Gastroesophageal sphincter (tissue), 4 donors: ENCODE results near the gene PRKN. TPM values are rescaled to one million over a fixed set of nuclear protein-coding genes. Genes with fewer than 3 reads are reported as not detected.

Experiments used
- ATAC-seq: fragments of 150-250 bp; one replicate; pipeline ENCODE4 v1.9.1; 2016; ENCODE audit warnings: mild to moderate bottlenecking, moderate library complexity
- H3K27ac ChIP-seq, 4 donors: fragments of 200-600 bp; sonication (generic) in 3 of 4; 1 replicate in 3 of 4; 2 replicates in 1 of 4; pipeline ENCODE4 v1.5.1; 2016 to 2019
- H3K27me3 ChIP-seq: fragments of 200-600 bp; sonication (generic); one replicate; pipeline ENCODE4 v1.5.1; 2019
- H3K36me3 ChIP-seq, 2 donors: fragments of 200-600 bp; sonication (generic); one replicate each; pipeline ENCODE4 v1.5.1; 2019; ENCODE audit warnings: control low read depth in 1 of 2
- H3K4me1 ChIP-seq, 3 donors: fragments of 200-600 bp; sonication (generic); 1 replicate in 2 of 3; 2 replicates in 1 of 3; pipeline ENCODE4 v1.5.1; 2016 to 2019; ENCODE audit warnings: control low read depth in 2 of 3
- H3K4me3 ChIP-seq, 2 donors: fragments of 200-600 bp; sonication (generic); one replicate each; pipeline ENCODE4 v1.5.1; 2019; ENCODE audit warnings: mild to moderate bottlenecking in 1 of 2, moderate library complexity in 1 of 2
- H3K9me3 ChIP-seq, 3 donors: fragments of 200-600 bp; sonication (generic); one replicate each; pipeline ENCODE4 v1.5.1; 2017 to 2019; ENCODE audit warnings: control low read depth in 2 of 3
- CTCF ChIP-seq, 4 experiments: fragments of 200-600 bp in 2 of 4; fragments of 450-650 bp in 2 of 4; sonication (generic) in 1 of 4; IDR thresholded peaks; one replicate each; pipeline ENCODE4 v1.5.1; 2017 to 2019; ENCODE audit warnings: antibody characterized with exemption in 4 of 4, mild to moderate bottlenecking in 2 of 4, moderate library complexity in 2 of 4
- EP300 ChIP-seq: sonication (generic); formaldehyde crosslinking; IDR thresholded peaks from one replicate; pipeline ENCODE4 v1.6.1; 2017; ENCODE audit warnings: antibody characterized with exemption, mild to moderate bottlenecking
- POLR2A ChIP-seq, 2 donors: fragments of 450-650 bp; IDR thresholded peaks; one replicate each; pipeline ENCODE4 v1.6.1; 2017; ENCODE audit warnings: antibody characterized with exemption in 2 of 2, mild to moderate bottlenecking in 2 of 2, moderate library complexity in 1 of 2
- POLR2AphosphoS5 ChIP-seq: sonication (generic); formaldehyde crosslinking; IDR thresholded peaks from one replicate; pipeline ENCODE4 v1.6.1; 2017; ENCODE audit warnings: antibody characterized with exemption
- WGBS, 2 donors: methylation state at CpG; one replicate each; pipeline ENCODE4 v1.1.5; 2018; ENCODE audit warnings: low coverage in 1 of 2; 5-methylcytosine and 5-hydroxymethylcytosine counted together
- total RNA-seq, 4 donors: library from RNA; depleted of rRNA; stranded (reverse); fragments of >200 nt; gene quantifications; one replicate each; pipeline ENCODE4 v1.1.0, GENCODE V29; 2016

The PRKN gene
- total RNA-seq, 4 donors from 2014 or later: 8.4 to 58.6 (median 25.8) TPM

- no peak for ATAC-seq
- no peaks in the 10 kb centered on the region for H3K9me3 ChIP-seq
- H3K4me3 ChIP-seq: no peak overlapping the region
- H3K4me1 ChIP-seq: no peaks in the 10 kb centered on the region
- WGBS, 2 donors: 87 to 93% methylated on average over 6 to 7 of the region's 7 CpGs
- H3K36me3 ChIP-seq: no peaks in the 10 kb centered on the region
- no peak for TF ChIP-seq POLR2A (IDR thresholded peaks at IDR 0.05)
- no peak for TF ChIP-seq EP300
- no peak for TF ChIP-seq POLR2AphosphoS5
- no peak for TF ChIP-seq CTCF (IDR thresholded peaks at IDR 0.05)
- no peaks in the 10 kb centered on the region for H3K27me3 ChIP-seq
- no peak overlapping the region for H3K27ac ChIP-seq
Observed at GRCh38 chr6:162306616-162307015, 420.9 kb downstream of the PRKN start.

- Histone ChIP-seq H3K9me3 (no peaks in the 10 kb centered on the region), H3K4me1 (no peaks in the 10 kb centered on the region), H3K27me3 (no peaks in the 10 kb centered on the region), H3K27ac (no peak overlapping the region), H3K4me3 (no peak overlapping the region), H3K36me3 (no peaks in the 10 kb centered on the region)
- no peak for ATAC-seq
- WGBS, 2 donors: 79 to 93% methylated on average over 6 of the region's 6 CpGs
- TF ChIP-seq POLR2AphosphoS5 (no peak), CTCF (IDR thresholded peaks at IDR 0.05) (no peak), EP300 (no peak), POLR2A (IDR thresholded peaks at IDR 0.05) (no peak)
Observed at GRCh38 chr6:162301128-162301527, 426.4 kb downstream of the PRKN start.

- no peak overlapping the region for H3K4me3 ChIP-seq
- 33% methylated on average over 3 of the region's 4 CpGs; no CpG with 5 or more reads in 1 of the 2 donors for WGBS, 2 donors
- TF ChIP-seq EP300: no peak
- no peak for TF ChIP-seq CTCF (IDR thresholded peaks at IDR 0.05)
- TF ChIP-seq POLR2AphosphoS5: no peak
- H3K36me3 ChIP-seq: no peaks in the 10 kb centered on the region
- ATAC-seq: no peak
- no peaks in the 10 kb centered on the region for H3K27me3 ChIP-seq
- no peaks in the 10 kb centered on the region for H3K9me3 ChIP-seq
- no peak overlapping the region for H3K27ac ChIP-seq
- H3K4me1 ChIP-seq: peaks cover 0 to 28% (median 0%) of the 10 kb centered on the region in 3 donors
Observed at GRCh38 chr6:162294029-162294428, 433.5 kb downstream of the PRKN start.

GRCh38 chr6:162292915-162293314 is 434.7 kb downstream of the PRKN start:
- Histone ChIP-seq H3K4me3 (no peak overlapping the region), H3K27ac (no peak overlapping the region), H3K9me3 (no peaks in the 10 kb centered on the region), H3K27me3 (no peaks in the 10 kb centered on the region), H3K4me1 (peaks cover 0 to 28% (median 0%) of the 10 kb centered on the region in 3 donors), H3K36me3 (no peaks in the 10 kb centered on the region)
- no peak for TF ChIP-seq POLR2A (IDR thresholded peaks at IDR 0.05)
- no peak for TF ChIP-seq CTCF (IDR thresholded peaks at IDR 0.05)
- no peak for TF ChIP-seq POLR2AphosphoS5
- no peak for TF ChIP-seq EP300
- WGBS, 2 donors: 80% methylated on average over 1 of the region's 2 CpGs; no CpG with 5 or more reads in 1 of the 2 donors
- no peak for ATAC-seq

GRCh38 chr6:162290846-162291465 is 436.6 kb downstream of the PRKN start:
- Histone ChIP-seq H3K9me3 (no peaks in the 10 kb centered on the region), H3K27ac (peak overlapping the region in 2 of 4 donors; percentile 6 to 31), H3K4me3 (no peak overlapping the region), H3K27me3 (no peaks in the 10 kb centered on the region), H3K4me1 (peaks cover 0 to 28% (median 0%) of the 10 kb centered on the region in 3 donors), H3K36me3 (no peaks in the 10 kb centered on the region)
- 11 to 46% methylated on average over 3 to 6 of the region's 6 CpGs for WGBS, 2 donors
- TF ChIP-seq CTCF (IDR thresholded peaks at IDR 0.05) (no peak), EP300 (no peak), POLR2AphosphoS5 (no peak), POLR2A (IDR thresholded peaks at IDR 0.05) (no peak)
- ATAC-seq: no peak
